Measurements from ENCODE around the gene DYNC1I2.
"Not testable (repeated sequence)": the region's sequence is repeated elsewhere in the genome, so short reads cannot be mapped to it uniquely, and the experiment has no call there.

Gene DYNC1I2

GRCh38 chr2:171774581-171774980 lies 87.3 kb downstream of the DYNC1I2 start:
- DNase-seq (ENCODE audit: low spot score); FAIRE-seq: not testable (repeated sequence)

GRCh38 chr2:171778515-171778914 lies 91.2 kb downstream of the DYNC1I2 start:
- DNase-seq (ENCODE audit: low spot score) = no peak
- FAIRE-seq = no peak

- FAIRE-seq = no peak
- no peak for DNase-seq (ENCODE audit: low spot score)
Measured at GRCh38 chr2:171785450-171785849, 98.2 kb downstream of the DYNC1I2 start.

GRCh38 chr2:171787333-171788072 lies 100.2 kb downstream of the DYNC1I2 start:
- DNase-seq (ENCODE audit: low spot score) (no peak), FAIRE-seq (no peak)

GRCh38 chr2:171788316-171788993 lies 101.2 kb downstream of the DYNC1I2 start:
- DNase-seq (ENCODE audit: low spot score) = no peak
- FAIRE-seq = no peak

- FAIRE-seq = no peak
- DNase-seq (ENCODE audit: low spot score) = no peak
Measured at GRCh38 chr2:171789956-171790355, 102.7 kb downstream of the DYNC1I2 start.

DNA sequence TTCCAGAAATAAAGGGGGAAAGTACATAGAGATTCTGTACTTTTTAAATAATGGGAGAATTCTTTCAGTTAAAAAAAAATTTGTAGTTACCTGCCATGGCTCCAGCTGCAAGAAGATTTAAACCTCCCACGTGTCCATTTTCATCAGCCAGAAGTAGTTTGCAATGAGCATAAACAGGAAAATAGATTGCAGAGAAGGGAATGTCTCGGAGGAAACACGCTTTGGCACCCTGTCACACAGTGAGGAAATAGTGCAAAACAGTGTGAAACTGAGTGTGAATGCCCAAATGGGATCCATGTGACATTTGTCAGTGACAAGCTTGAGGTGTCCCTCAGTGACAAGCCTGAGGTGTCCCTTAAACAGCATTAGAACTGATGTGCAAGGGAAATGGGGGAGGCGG lies 104.1 kb downstream of the DYNC1I2 start:
- FAIRE-seq = no peak
- no peak for DNase-seq (ENCODE audit: low spot score)

- DNase-seq (ENCODE audit: low spot score) (no peak), FAIRE-seq (no peak)
Measured at GRCh38 chr2:171792157-171792556, 104.9 kb downstream of the DYNC1I2 start.

GRCh38 chr2:171792886-171793580 lies 105.8 kb downstream of the DYNC1I2 start:
- FAIRE-seq = no peak

GRCh38 chr2:171793691-171794678 lies 106.7 kb downstream of the DYNC1I2 start:
- FAIRE-seq = no peak
- DNase-seq (ENCODE audit: low spot score) = no peak

More at GRCh38 chr2:171792886-171793580, 105.8 kb downstream of the DYNC1I2 start:
- no peak for DNase-seq (ENCODE audit: low spot score)

- no peak for DNase-seq (ENCODE audit: low spot score)
- FAIRE-seq = no peak
Measured at GRCh38 chr2:171794918-171795317, 107.6 kb downstream of the DYNC1I2 start.
